Ascending aorta (tissue), 2 donors: ENCODE measurements around the gene ZFP69. TPM values are rescaled to one million over a fixed set of nuclear protein-coding genes. Genes with fewer than 3 reads are reported as not detected.

Experiments
- DNase-seq, 2 donors: peaks; one replicate each; pipeline ENCODE4 v3.0.0-alpha.2; 2019; ENCODE audit warnings: low spot score in 2 of 2
- H3K27ac ChIP-seq, 2 donors: fragments of 200-600 bp; sonication (generic); one replicate each; pipeline ENCODE4 v1.5.1; 2016 to 2017; ENCODE audit warnings: mild to moderate bottlenecking in 1 of 2
- H3K27me3 ChIP-seq: fragments of 200-600 bp; sonication (generic); one replicate; pipeline ENCODE4 v1.5.1; 2017
- H3K36me3 ChIP-seq, 2 donors: fragments of 200-600 bp; sonication (generic); one replicate each; pipeline ENCODE4 v1.5.1; 2016
- H3K4me1 ChIP-seq, 2 donors: fragments of 200-600 bp; sonication (generic); one replicate each; pipeline ENCODE4 v1.5.1; 2016 to 2017; ENCODE audit warnings: mild to moderate bottlenecking in 1 of 2
- H3K4me3 ChIP-seq, 2 donors: fragments of 200-600 bp; sonication (generic); one replicate each; pipeline ENCODE4 v1.5.1; 2016 to 2017; ENCODE audit warnings: mild to moderate bottlenecking in 1 of 2
- H3K9me3 ChIP-seq, 2 donors: fragments of 200-600 bp; sonication (generic); one replicate each; pipeline ENCODE4 v1.5.1; 2016
- CTCF ChIP-seq, 3 experiments: fragments of 200-600 bp in 2 of 3; fragments of 450-650 bp in 1 of 3; sonication (generic) in 2 of 3; IDR thresholded peaks; one replicate each; pipeline ENCODE4 v1.5.1; 2016 to 2019; ENCODE audit warnings: antibody characterized with exemption in 3 of 3, mild to moderate bottlenecking in 1 of 3, moderate library complexity in 1 of 3
- intact Hi-C: fragments of 100-400 bp; cut with DNase I; formaldehyde crosslinking; loops from one replicate; pipeline ENCODE4 v1.15.1; 2023
- total RNA-seq: library from RNA; depleted of rRNA; stranded (reverse); fragments of >200 nt; gene quantifications from one replicate; pipeline ENCODE4 v1.1.0, GENCODE V29; 2016

The ZFP69 gene
- total RNA-seq, 1 donor from 2014 or later: 2.8 TPM

GRCh38 chr1:40438391-40439015, 38.6 kb upstream of the ZFP69 start:
- TF ChIP-seq CTCF (IDR thresholded peaks at IDR 0.05): peak; percentile 15 to 51 (median 23)
- no peaks in the 10 kb centered on the region for H3K27me3 ChIP-seq
- H3K4me1 ChIP-seq: no peaks in the 10 kb centered on the region
- intact Hi-C loops: loop anchor here (2.0 kb wide), 1 partner anchor 22 kb away; no protein-coding TSS in a partner anchor
- no peaks in the 10 kb centered on the region for H3K36me3 ChIP-seq
- no peak overlapping the region for H3K4me3 ChIP-seq
- H3K27ac ChIP-seq: no peak overlapping the region
- H3K9me3 ChIP-seq: no peaks in the 10 kb centered on the region
- no peak for DNase-seq

- Histone ChIP-seq H3K9me3 (no peaks in the 10 kb centered on the region), H3K4me3 (no peak overlapping the region), H3K4me1 (no peaks in the 10 kb centered on the region), H3K36me3 (no peaks in the 10 kb centered on the region), H3K27ac (no peak overlapping the region), H3K27me3 (no peaks in the 10 kb centered on the region)
- no peak for DNase-seq
- intact Hi-C loops: loop anchor here (2.0 kb wide), 1 partner anchor 22 kb away; no protein-coding TSS in a partner anchor
- no peak for TF ChIP-seq CTCF (IDR thresholded peaks at IDR 0.05)
Measured at GRCh38 chr1:40439247-40439646, 37.8 kb upstream of the ZFP69 start.

- Histone ChIP-seq H3K9me3 (peaks cover 0 to 7% of the 10 kb centered on the region in 2 donors), H3K27ac (peak within 1 kb of the TSS; percentile 62 to 85), H3K36me3 (no peaks in the 10 kb centered on the region), H3K27me3 (no peaks in the 10 kb centered on the region), H3K4me3 (peak within 1 kb of the TSS; percentile 59 to 83), H3K4me1 (peaks cover 0 to 3% of the 10 kb centered on the region in 2 donors)
- intact Hi-C loops: loop anchor here (1.0 to 2.0 kb wide), 2 partner anchors 27 to 77 kb away; partner anchors contain the start of genes SMAP2 and ZFP69
- peak; percentile 56 to 93 for DNase-seq
- TF ChIP-seq CTCF (IDR thresholded peaks at IDR 0.05): peak in 1 of 3 experiments; percentile 16
Measured at GRCh38 chr1:40449684-40450494, 27.2 kb upstream of the ZFP69 start, which contains the start of gene ZFP69B. TSS of gene ZFP69B (plus strand) at chr1:40450476. CDS start at chr1:40450962, 486 bp downstream.

- no peaks in the 10 kb centered on the region for H3K27me3 ChIP-seq
- H3K27ac ChIP-seq: peak overlapping the region; percentile 62 to 85
- intact Hi-C loops: loop anchor here (1.0 kb wide), 1 partner anchor 27 kb away; the partner anchor contains the start of gene ZFP69
- peak overlapping the region; percentile 59 to 83 for H3K4me3 ChIP-seq
- H3K9me3 ChIP-seq: peaks cover 0 to 5% of the 10 kb centered on the region in 2 donors
- peak; percentile 21 to 69 for DNase-seq
- H3K4me1 ChIP-seq: peaks cover 0 to 3% of the 10 kb centered on the region in 2 donors
- TF ChIP-seq CTCF (IDR thresholded peaks at IDR 0.05): no peak
- H3K36me3 ChIP-seq: no peaks in the 10 kb centered on the region
Measured at GRCh38 chr1:40450495-40451237, 26.4 kb upstream of the ZFP69 start.

GRCh38 chr1:40451238-40451585, 25.9 kb upstream of the ZFP69 start:
- H3K27me3 ChIP-seq: no peaks in the 10 kb centered on the region
- H3K4me1 ChIP-seq: peaks cover 0 to 3% of the 10 kb centered on the region in 2 donors
- H3K27ac ChIP-seq: peak overlapping the region; percentile 62 to 85
- H3K9me3 ChIP-seq: peaks cover 0 to 6% of the 10 kb centered on the region in 2 donors
- peak overlapping the region in 1 of 2 donors; percentile 83 for H3K4me3 ChIP-seq
- DNase-seq: no peak
- TF ChIP-seq CTCF (IDR thresholded peaks at IDR 0.05): no peak
- intact Hi-C loops: no loop called here
- no peaks in the 10 kb centered on the region for H3K36me3 ChIP-seq
